K562 (cell line): Measurements from ENCODE around the gene OOSP1. TPM values are rescaled to one million over a fixed set of nuclear protein-coding genes. Genes with fewer than 3 reads are reported as not detected.

Experiments
- CBFA2T3 ChIP-seq: fragments of 450-650 bp; IDR thresholded peaks from 2 replicates; pipeline ENCODE4 v1.6.1; 2017
- MEF2D ChIP-seq: conservative IDR thresholded peaks from 2 replicates; pipeline ENCODE4 v1.6.1; 2016; ENCODE audit warnings: low read depth, missing genetic modification characterization, missing compliant biosample characterization
- NCOR1 ChIP-seq: fragments of 450-650 bp; IDR thresholded peaks from 2 replicates; pipeline ENCODE4 v1.6.1; 2016; ENCODE audit warnings: mild to moderate bottlenecking, moderate library complexity
- NFIC ChIP-seq: fragments of 450-650 bp; IDR thresholded peaks from 2 replicates; pipeline ENCODE4 v1.6.1; 2017; ENCODE audit warnings: mild to moderate bottlenecking, inconsistent platforms
- RAD51 ChIP-seq: fragments of 450-650 bp; IDR thresholded peaks from 2 replicates; pipeline ENCODE4 v1.7.1; 2016; ENCODE audit warnings: low read depth, mild to moderate bottlenecking, borderline replicate concordance
- RB1 ChIP-seq: fragments of 450-650 bp; IDR thresholded peaks from 2 replicates; pipeline ENCODE4 v1.6.1; 2017; ENCODE audit warnings: low read depth, mild to moderate bottlenecking
- RBM25 ChIP-seq: fragments of 200-400 bp; formaldehyde crosslinking; IDR thresholded peaks from 2 replicates; pipeline ENCODE4 v1.6.1; 2018; ENCODE audit warnings: low read length, low read depth, moderate library complexity; ENCODE audit not compliant: severe bottlenecking
- TCFL5 ChIP-seq: fragments of 250-450 bp; sonication (Bioruptor Pico); conservative IDR thresholded peaks from 2 replicates; pipeline ENCODE4 v1.6.1; 2021; ENCODE audit warnings: mild to moderate bottlenecking, moderate library complexity, matching md5 sums
- U2AF2 ChIP-seq: fragments of 200-400 bp; formaldehyde crosslinking; optimal IDR thresholded peaks from 2 replicates; pipeline ENCODE3; 2017; ENCODE audit warnings: low read depth, mild to moderate bottlenecking, low read length
- XRCC5 ChIP-seq: fragments of 200-400 bp; formaldehyde crosslinking; IDR thresholded peaks from 2 replicates; pipeline ENCODE4 v1.6.1; 2017; ENCODE audit warnings: low read depth, mild to moderate bottlenecking, low read length
- ZBTB17 ChIP-seq: fragments of 450-650 bp; formaldehyde crosslinking; IDR thresholded peaks from 2 replicates; pipeline ENCODE4 v1.4.0; 2020; ENCODE audit warnings: mild to moderate bottlenecking
- ZNF274 ChIP-seq: IDR thresholded peaks from 2 replicates; pipeline ENCODE4 v1.6.1; 2011; ENCODE audit warnings: low read depth, mild to moderate bottlenecking, low read length, moderate library complexity, borderline replicate concordance
- ZNF311 ChIP-seq: fragments of 250-450 bp; sonication (Bioruptor Pico); IDR thresholded peaks from 2 replicates; pipeline ENCODE4 v1.4.0; 2020; ENCODE audit warnings: mild to moderate bottlenecking, moderate library complexity
- ZNF57 ChIP-seq: fragments of 450-650 bp; formaldehyde crosslinking; IDR thresholded peaks from 2 replicates; pipeline ENCODE4 v1.4.0; 2020; ENCODE audit warnings: mild to moderate bottlenecking, moderate library complexity
- ZNF583 ChIP-seq: fragments of 250-450 bp; sonication (Bioruptor Pico); IDR thresholded peaks from 2 replicates; pipeline ENCODE4 v1.4.0; 2020
- ZNF586 ChIP-seq: fragments of 450-650 bp; formaldehyde crosslinking; conservative IDR thresholded peaks from 2 replicates; pipeline ENCODE4 v1.4.0; 2020; ENCODE audit warnings: mild to moderate bottlenecking, moderate library complexity
- polyA plus RNA-seq, 8 experiments: library from polyadenylated mRNA; depleted of rRNA in 4 of 8; stranded (reverse) in 5 of 8; unstranded in 3 of 8; fragments of >200 nt; fragmentation: Nextera tagmentation in 2 of 8; fragmentation: Illumina TruSeq in 1 of 8; extraction: Ambion mirVana in 2 of 8; extraction: Trizol in 1 of 8; gene quantifications; 2 replicates each; pipeline versions ENCODE4 v1.2.1 to v1.2.3, GENCODE V29; 2011 to 2014; ENCODE audit warnings: inconsistent platforms in 1 of 8, missing spikeins in 1 of 8
- total RNA-seq, 7 experiments: library from RNA; depleted of rRNA in 6 of 7; stranded (reverse); fragments of >200 nt in 6 of 7; fragmentation: Illumina TruSeq in 2 of 7; extraction: Trizol in 2 of 7; gene quantifications; 2 replicates each; pipeline versions ENCODE4 v1.2.1 to v1.2.3, GENCODE V29; 2011 to 2021; ENCODE audit warnings: low replicate concordance in 1 of 7
- TF ChIP-seq, protein P1 (sequence below), 3 experiments: IDR thresholded peaks in 2 of 3; conservative IDR thresholded peaks in 1 of 3; 2 replicates each; pipeline ENCODE4 v1.5.1; 2011 to 2012; ENCODE audit warnings: low read length in 3 of 3, mild to moderate bottlenecking in 3 of 3, control low read depth in 2 of 3, improper control_type of control experiment in 1 of 3, inconsistent platforms in 1 of 3, low read depth in 1 of 3, mixed read lengths in 1 of 3, moderate library complexity in 1 of 3; ENCODE audit not compliant: insufficient read depth in 2 of 3
- TF ChIP-seq, protein P2 (sequence below): fragments of 250-450 bp; sonication (Bioruptor Pico); IDR thresholded peaks from 2 replicates; pipeline ENCODE4 v1.8.0; 2021; ENCODE audit warnings: borderline replicate concordance, mild to moderate bottlenecking, moderate library complexity; ENCODE audit not compliant: poor library complexity, severe bottlenecking
- TF ChIP-seq, protein P3 (sequence below): fragments of 250-450 bp; sonication (Bioruptor Pico); IDR thresholded peaks from 2 replicates; pipeline ENCODE4 v1.5.0; 2021
- TF ChIP-seq, protein P4 (sequence below): fragments of 450-650 bp; IDR thresholded peaks from 2 replicates; pipeline ENCODE4 v1.6.1; 2016; ENCODE audit warnings: antibody characterized with exemption
- TF ChIP-seq, protein P5 (sequence below): fragments of 250-450 bp; sonication (Bioruptor Pico); IDR thresholded peaks from 2 replicates; pipeline ENCODE4 v1.9.0; 2021; ENCODE audit warnings: mild to moderate bottlenecking
- TF ChIP-seq, protein P6 (sequence below): IDR thresholded peaks from 2 replicates; pipeline ENCODE4 v1.6.1; 2011; ENCODE audit not compliant: insufficient read length; ENCODE audit errors: extremely low read depth

Gene OOSP1
- total and polyA plus RNA-seq, 9 of the 15 experiments (the other 6 are each of a cell fraction or from before 2014, with no cell fraction given): 0.14 to 3.0 (median 0.61) TPM

DNA sequence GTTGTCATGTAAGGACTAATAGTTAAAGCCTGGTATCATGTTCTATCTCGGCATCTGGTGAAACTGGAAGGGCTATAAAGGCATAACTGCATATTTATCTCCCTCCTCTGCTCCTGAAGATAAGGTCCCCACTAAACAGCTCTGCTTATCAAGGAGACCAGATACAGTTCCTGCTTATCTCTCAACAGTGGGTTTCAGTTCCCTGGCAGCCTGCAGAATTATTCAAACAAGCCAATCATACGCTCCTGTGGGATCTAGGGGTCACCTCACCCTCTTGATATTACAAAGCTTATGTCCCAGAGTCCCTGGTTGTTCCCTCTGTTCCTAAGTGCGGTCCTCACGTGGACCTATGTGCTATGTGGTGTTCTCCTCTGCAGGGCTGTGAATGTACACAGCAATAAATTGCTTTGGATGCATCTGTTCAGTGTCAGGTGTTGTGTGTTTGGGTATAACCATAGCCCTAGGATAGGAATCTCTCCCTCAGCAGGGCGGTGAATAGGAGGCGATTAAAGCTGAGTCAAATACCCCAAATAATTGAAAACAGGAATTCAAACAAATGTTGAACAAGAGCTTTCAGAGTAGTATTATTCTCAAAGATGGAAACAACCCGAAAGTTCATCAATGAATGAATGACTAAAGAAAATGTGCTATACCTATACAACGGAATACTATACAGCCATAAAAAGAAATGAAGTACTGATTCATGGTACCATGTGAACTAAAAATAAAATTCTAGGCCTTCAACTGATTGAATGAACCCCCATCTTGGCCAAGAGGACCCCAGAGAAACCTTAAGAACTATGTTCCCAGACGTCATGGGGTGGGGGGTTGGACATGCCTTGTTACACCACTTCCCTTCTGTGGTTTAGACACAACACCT, 22.5 kb downstream of the OOSP1 start (continued):
- TF ChIP-seq RB1: peak; percentile 45; the same call in 1 of the 2 replicates
- peak; percentile 91 for TF ChIP-seq MEF2D
- TF ChIP-seq, protein P1, sequence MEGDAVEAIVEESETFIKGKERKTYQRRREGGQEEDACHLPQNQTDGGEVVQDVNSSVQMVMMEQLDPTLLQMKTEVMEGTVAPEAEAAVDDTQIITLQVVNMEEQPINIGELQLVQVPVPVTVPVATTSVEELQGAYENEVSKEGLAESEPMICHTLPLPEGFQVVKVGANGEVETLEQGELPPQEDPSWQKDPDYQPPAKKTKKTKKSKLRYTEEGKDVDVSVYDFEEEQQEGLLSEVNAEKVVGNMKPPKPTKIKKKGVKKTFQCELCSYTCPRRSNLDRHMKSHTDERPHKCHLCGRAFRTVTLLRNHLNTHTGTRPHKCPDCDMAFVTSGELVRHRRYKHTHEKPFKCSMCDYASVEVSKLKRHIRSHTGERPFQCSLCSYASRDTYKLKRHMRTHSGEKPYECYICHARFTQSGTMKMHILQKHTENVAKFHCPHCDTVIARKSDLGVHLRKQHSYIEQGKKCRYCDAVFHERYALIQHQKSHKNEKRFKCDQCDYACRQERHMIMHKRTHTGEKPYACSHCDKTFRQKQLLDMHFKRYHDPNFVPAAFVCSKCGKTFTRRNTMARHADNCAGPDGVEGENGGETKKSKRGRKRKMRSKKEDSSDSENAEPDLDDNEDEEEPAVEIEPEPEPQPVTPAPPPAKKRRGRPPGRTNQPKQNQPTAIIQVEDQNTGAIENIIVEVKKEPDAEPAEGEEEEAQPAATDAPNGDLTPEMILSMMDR (IDR thresholded peaks at IDR 0.05 in 2 of 3, conservative IDR thresholded peaks at IDR 0.05 in 1 of 3; ENCODE audit: insufficient read depth in 2 of 3, low read depth in 1 of 3, low read length in 3 of 3): 0 out of 6 replicates have a peak, but pooled peaks of 1 of the 3 experiments have one; percentile 1
- TF ChIP-seq U2AF2: no peak
- peak; percentile 58 for TF ChIP-seq RBM25
- peak; percentile 97 for TF ChIP-seq NFIC
- peak; percentile 69 for TF ChIP-seq TCFL5 (CRISPR knock-in tag)
- peak; percentile 73; the same call in 1 of the 2 replicates for TF ChIP-seq ZBTB17 (CRISPR knock-in tag)
- TF ChIP-seq ZNF57: peak; percentile 8; the same call in 1 of the 2 replicates
- TF ChIP-seq ZNF586 (CRISPR knock-in tag): no peak
- TF ChIP-seq XRCC5: no peak
- TF ChIP-seq CBFA2T3: peak; percentile 100
- TF ChIP-seq ZNF583: peak; percentile 68; the same call in 1 of the 2 replicates
- TF ChIP-seq, protein P2, sequence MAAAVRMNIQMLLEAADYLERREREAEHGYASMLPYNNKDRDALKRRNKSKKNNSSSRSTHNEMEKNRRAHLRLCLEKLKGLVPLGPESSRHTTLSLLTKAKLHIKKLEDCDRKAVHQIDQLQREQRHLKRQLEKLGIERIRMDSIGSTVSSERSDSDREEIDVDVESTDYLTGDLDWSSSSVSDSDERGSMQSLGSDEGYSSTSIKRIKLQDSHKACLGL (CRISPR knock-in tag): no peak
- TF ChIP-seq, protein P3, sequence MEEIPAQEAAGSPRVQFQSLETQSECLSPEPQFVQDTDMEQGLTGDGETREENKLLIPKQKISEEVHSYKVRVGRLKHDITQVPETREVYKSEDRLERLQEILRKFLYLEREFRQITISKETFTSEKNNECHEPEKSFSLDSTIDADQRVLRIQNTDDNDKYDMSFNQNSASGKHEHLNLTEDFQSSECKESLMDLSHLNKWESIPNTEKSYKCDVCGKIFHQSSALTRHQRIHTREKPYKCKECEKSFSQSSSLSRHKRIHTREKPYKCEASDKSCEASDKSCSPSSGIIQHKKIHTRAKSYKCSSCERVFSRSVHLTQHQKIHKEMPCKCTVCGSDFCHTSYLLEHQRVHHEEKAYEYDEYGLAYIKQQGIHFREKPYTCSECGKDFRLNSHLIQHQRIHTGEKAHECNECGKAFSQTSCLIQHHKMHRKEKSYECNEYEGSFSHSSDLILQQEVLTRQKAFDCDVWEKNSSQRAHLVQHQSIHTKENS (CRISPR knock-in tag): no peak
- peak; percentile 69; the same call in 1 of the 2 replicates for TF ChIP-seq ZNF274
- peak; percentile 79 for TF ChIP-seq ZNF311 (CRISPR knock-in tag)
- TF ChIP-seq, protein P4, sequence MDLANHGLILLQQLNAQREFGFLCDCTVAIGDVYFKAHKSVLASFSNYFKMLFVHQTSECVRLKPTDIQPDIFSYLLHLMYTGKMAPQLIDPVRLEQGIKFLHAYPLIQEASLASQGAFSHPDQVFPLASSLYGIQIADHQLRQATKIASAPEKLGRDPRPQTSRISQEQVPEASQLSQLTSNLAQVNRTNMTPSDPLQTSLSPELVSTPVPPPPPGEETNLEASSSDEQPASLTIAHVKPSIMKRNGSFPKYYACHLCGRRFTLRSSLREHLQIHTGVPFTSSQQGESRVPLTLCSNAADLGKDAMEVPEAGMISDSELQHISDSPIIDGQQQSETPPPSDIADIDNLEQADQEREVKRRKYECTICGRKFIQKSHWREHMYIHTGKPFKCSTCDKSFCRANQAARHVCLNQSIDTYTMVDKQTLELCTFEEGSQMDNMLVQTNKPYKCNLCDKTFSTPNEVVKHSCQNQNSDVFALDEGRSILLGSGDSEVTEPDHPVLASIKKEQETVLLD: peak; percentile 61; the same call in 1 of the 2 replicates
- peak; percentile 52 for TF ChIP-seq RAD51
- TF ChIP-seq NCOR1: peak; percentile 99
- TF ChIP-seq, protein P5, sequence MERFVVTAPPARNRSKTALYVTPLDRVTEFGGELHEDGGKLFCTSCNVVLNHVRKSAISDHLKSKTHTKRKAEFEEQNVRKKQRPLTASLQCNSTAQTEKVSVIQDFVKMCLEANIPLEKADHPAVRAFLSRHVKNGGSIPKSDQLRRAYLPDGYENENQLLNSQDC: peak; percentile 55; the same call in 1 of the 2 replicates
- TF ChIP-seq, protein P6, sequence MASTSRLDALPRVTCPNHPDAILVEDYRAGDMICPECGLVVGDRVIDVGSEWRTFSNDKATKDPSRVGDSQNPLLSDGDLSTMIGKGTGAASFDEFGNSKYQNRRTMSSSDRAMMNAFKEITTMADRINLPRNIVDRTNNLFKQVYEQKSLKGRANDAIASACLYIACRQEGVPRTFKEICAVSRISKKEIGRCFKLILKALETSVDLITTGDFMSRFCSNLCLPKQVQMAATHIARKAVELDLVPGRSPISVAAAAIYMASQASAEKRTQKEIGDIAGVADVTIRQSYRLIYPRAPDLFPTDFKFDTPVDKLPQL: no peak
